HCT116 (cell line): ENCODE results near the gene RPL31. TPM values are rescaled to one million over a fixed set of nuclear protein-coding genes. Genes with fewer than 3 reads are reported as not detected.

Experiments
- ATAC-seq: fragments of 200-7000 bp; cut with Tn5 transposase; 2 replicates; pipeline ENCODE4 v1.9.1; 2020; ENCODE audit warnings: mild to moderate bottlenecking, moderate library complexity
- BruUV-seq: library from RNA; stranded (reverse); fragments of 400-500 nt; replicated peaks from 2 replicates; lab custom pipeline; 2021; lab: Mats Ljungman, UMichigan
- CTCF ChIA-PET: fragments of 300-600 bp; sonication (Branson Sonifier 250); formaldehyde crosslinking; loops from one replicate; lab custom pipeline; 2021; ENCODE audit warnings: antibody characterized with exemption; lab: Charles Lee
- POLR2A ChIA-PET: fragments of 300-600, 350-600 bp; sonication (Branson Sonifier 250); formaldehyde crosslinking; loops from one replicate; lab custom pipeline; 2021; ENCODE audit warnings: antibody characterized with exemption; lab: Charles Lee
- RAD21 ChIA-PET, 2 experiments: fragments of 300-600 bp; sonication (Branson Sonifier 250); formaldehyde crosslinking; loops; one replicate each; lab custom pipeline; 2023; ENCODE audit warnings: low total read pairs in 2 of 2; ENCODE audit not compliant: uncharacterized antibody in 2 of 2, unreplicated experiment in 2 of 2, low non-redundant PET in 1 of 2; lab: Charles Lee
- DNase-seq: peaks from one replicate; pipeline ENCODE4 v3.0.0-alpha.2; 2010; ENCODE audit warnings: low read depth, low spot score
- H2AFZ ChIP-seq: fragments of 200-600 bp; shearing (Covaris generic), sonication (generic); 2 replicates; pipeline ENCODE4 v1.6.1; 2017; ENCODE audit warnings: low read depth, mixed run types, mixed read lengths, antibody characterized with exemption, low read length; ENCODE audit not compliant: poor library complexity, severe bottlenecking
- H3K27ac ChIP-seq: 2 replicates; pipeline ENCODE4 v1.5.1; 2012; ENCODE audit warnings: low read depth, low read length
- H3K27me3 ChIP-seq: fragments of 200-600 bp; sonication (generic); 2 replicates; pipeline ENCODE4 v1.6.1; 2016; ENCODE audit warnings: mixed run types, low read length, mixed read lengths; ENCODE audit not compliant: insufficient read depth
- H3K36me3 ChIP-seq, 2 experiments: fragments of 200-500 bp in 1 of 2; fragments of 200-600 bp in 1 of 2; sonication (Bioruptor generic) in 1 of 2; sonication (generic) in 1 of 2; 2 replicates each; pipeline versions ENCODE4 v1.5.1 to v1.6.1; 2014 to 2016; ENCODE audit warnings: low read length in 2 of 2, inconsistent platforms in 1 of 2, mixed read lengths in 1 of 2, mixed run types in 1 of 2; ENCODE audit not compliant: insufficient read depth in 2 of 2, control insufficient read depth in 1 of 2
- H3K4me1 ChIP-seq, 2 experiments: fragments of 200-600 bp in 1 of 2; sonication (generic) in 1 of 2; 2 replicates each; pipeline versions ENCODE4 v1.5.1 to v1.6.1; 2012 to 2017; ENCODE audit warnings: low read length in 2 of 2, inconsistent platforms in 1 of 2, mild to moderate bottlenecking in 1 of 2, mixed read lengths in 1 of 2, mixed run types in 1 of 2, moderate library complexity in 1 of 2; ENCODE audit not compliant: insufficient read depth in 2 of 2, control insufficient read depth in 1 of 2
- H3K4me2 ChIP-seq: fragments of 200-600 bp; sonication (generic); 2 replicates; pipeline ENCODE4 v1.6.1; 2017; ENCODE audit warnings: mixed run types, low read length, mixed read lengths
- H3K4me3 ChIP-seq, 2 experiments: fragments of 200-600 bp in 1 of 2; sonication (generic) in 1 of 2; replicated peaks in 1 of 2; 2 replicates each; pipeline ENCODE4 v1.5.1; 2011 to 2016; ENCODE audit warnings: low read length in 2 of 2, control low read depth in 1 of 2, low read depth in 1 of 2, mild to moderate bottlenecking in 1 of 2, mixed read lengths in 1 of 2, mixed run types in 1 of 2
- H3K79me2 ChIP-seq: fragments of 200-600 bp; sonication (generic); 2 replicates; pipeline ENCODE4 v1.6.1; 2017; ENCODE audit warnings: mild to moderate bottlenecking, mixed run types, low read length, moderate library complexity, mixed read lengths; ENCODE audit not compliant: insufficient read depth
- H3K9ac ChIP-seq: fragments of 200-600 bp; sonication (generic); 2 replicates; pipeline ENCODE4 v1.6.1; 2016; ENCODE audit warnings: low read length, mixed read lengths
- H3K9me2 ChIP-seq: fragments of 200-600 bp; sonication (generic), shearing (Covaris generic); 2 replicates; pipeline ENCODE4 v1.6.1; 2017; ENCODE audit warnings: mixed run types, mild to moderate bottlenecking, moderate library complexity; ENCODE audit not compliant: insufficient read depth
- H3K9me3 ChIP-seq, 2 experiments: fragments of 200-500 bp in 1 of 2; fragments of 200-600 bp in 1 of 2; sonication (Bioruptor generic) in 1 of 2; sonication (generic) in 1 of 2; 2 replicates each; pipeline ENCODE4 v1.6.1; 2014 to 2017; ENCODE audit warnings: low read length in 2 of 2, mixed read lengths in 2 of 2, inconsistent platforms in 1 of 2, low read depth in 1 of 2, mild to moderate bottlenecking in 1 of 2, mixed run types in 1 of 2, moderate library complexity in 1 of 2; ENCODE audit not compliant: control insufficient read depth in 1 of 2, insufficient read depth in 1 of 2
- H4K20me1 ChIP-seq: fragments of 200-600 bp; sonication (generic), shearing (Covaris generic); 2 replicates; pipeline ENCODE4 v1.6.1; 2017; ENCODE audit warnings: mixed run types, mild to moderate bottlenecking, moderate library complexity; ENCODE audit not compliant: insufficient read depth
- CBX3 ChIP-seq: IDR thresholded peaks from 2 replicates; pipeline ENCODE4 v1.6.1; 2012; ENCODE audit warnings: low read depth
- CEBPB ChIP-seq: IDR thresholded peaks from 2 replicates; pipeline ENCODE4 v1.6.1; 2012; ENCODE audit warnings: low read depth
- EGR1 ChIP-seq: IDR thresholded peaks from 2 replicates; pipeline ENCODE4 v1.6.1; 2012; ENCODE audit warnings: low read depth
- JUND ChIP-seq: IDR thresholded peaks from 2 replicates; pipeline ENCODE4 v1.6.1; 2012
- POLR2A ChIP-seq: IDR thresholded peaks from 2 replicates; pipeline ENCODE4 v1.7.0; 2011; ENCODE audit warnings: borderline replicate concordance; ENCODE audit not compliant: insufficient read depth, insufficient read length; ENCODE audit errors: extremely low read depth
- SIN3A ChIP-seq: IDR thresholded peaks from 2 replicates; pipeline ENCODE4 v1.6.1; 2012; ENCODE audit warnings: low read depth
- TCF7L2 ChIP-seq: IDR thresholded peaks from 2 replicates; pipeline ENCODE4 v1.7.0; 2011; ENCODE audit warnings: borderline replicate concordance, inconsistent platforms; ENCODE audit not compliant: insufficient read depth, insufficient read length; ENCODE audit errors: extremely low read depth
- YY1 ChIP-seq: IDR thresholded peaks from 2 replicates; pipeline ENCODE4 v1.6.1; 2011; ENCODE audit warnings: low read length, low read depth, moderate library complexity, mild to moderate bottlenecking; ENCODE audit not compliant: insufficient replicate concordance; ENCODE audit errors: extremely low read depth
- ZNF274 ChIP-seq: fragments of 200-500 bp; sonication (Bioruptor generic); IDR thresholded peaks from 2 replicates; pipeline ENCODE4 v1.6.1; 2014; ENCODE audit warnings: mild to moderate bottlenecking, low read depth, low read length, inconsistent platforms
- intact Hi-C: fragments of 100-400 bp; cut with micrococcal nuclease; formaldehyde crosslinking; loops from 2 replicates; pipeline ENCODE4 v1.10.0; 2022
- total RNA-seq: library from RNA; stranded (reverse); gene quantifications from one replicate; pipeline ENCODE4 v1.2.1, GENCODE V29; 2021; ENCODE audit not compliant: unreplicated experiment
- TF ChIP-seq, protein P1 (sequence below): IDR thresholded peaks from 2 replicates; pipeline ENCODE4 v1.6.1; 2011; ENCODE audit warnings: mild to moderate bottlenecking, low read length, moderate library complexity; ENCODE audit not compliant: insufficient replicate concordance; ENCODE audit errors: extremely low read depth
- TF ChIP-seq, protein P2 (sequence below): IDR thresholded peaks from 2 replicates; pipeline ENCODE4 v1.6.1; 2012; ENCODE audit warnings: low read depth
- TF ChIP-seq, protein P3 (sequence below), 3 experiments: fragments of 200-600 bp in 1 of 3; sonication (generic) in 1 of 3; IDR thresholded peaks in 2 of 3; conservative IDR thresholded peaks in 1 of 3; 2 replicates each; pipeline ENCODE4 v1.5.1; 2012 to 2017; ENCODE audit warnings: low read depth in 2 of 3, low read length in 2 of 3, antibody characterized with exemption in 1 of 3, borderline replicate concordance in 1 of 3, control low read depth in 1 of 3, mild to moderate bottlenecking in 1 of 3, mixed read lengths in 1 of 3, mixed run types in 1 of 3, moderate library complexity in 1 of 3; ENCODE audit not compliant: insufficient read depth in 1 of 3
- TF ChIP-seq, protein P4 (sequence below): IDR thresholded peaks from 2 replicates; pipeline ENCODE4 v1.6.1; 2012
- TF ChIP-seq, protein P5 (sequence below): IDR thresholded peaks from 2 replicates; pipeline ENCODE4 v1.6.1; 2012

Gene RPL31
- total RNA-seq, 1 experiment from 2014 or later: 1,340 TPM

DNA sequence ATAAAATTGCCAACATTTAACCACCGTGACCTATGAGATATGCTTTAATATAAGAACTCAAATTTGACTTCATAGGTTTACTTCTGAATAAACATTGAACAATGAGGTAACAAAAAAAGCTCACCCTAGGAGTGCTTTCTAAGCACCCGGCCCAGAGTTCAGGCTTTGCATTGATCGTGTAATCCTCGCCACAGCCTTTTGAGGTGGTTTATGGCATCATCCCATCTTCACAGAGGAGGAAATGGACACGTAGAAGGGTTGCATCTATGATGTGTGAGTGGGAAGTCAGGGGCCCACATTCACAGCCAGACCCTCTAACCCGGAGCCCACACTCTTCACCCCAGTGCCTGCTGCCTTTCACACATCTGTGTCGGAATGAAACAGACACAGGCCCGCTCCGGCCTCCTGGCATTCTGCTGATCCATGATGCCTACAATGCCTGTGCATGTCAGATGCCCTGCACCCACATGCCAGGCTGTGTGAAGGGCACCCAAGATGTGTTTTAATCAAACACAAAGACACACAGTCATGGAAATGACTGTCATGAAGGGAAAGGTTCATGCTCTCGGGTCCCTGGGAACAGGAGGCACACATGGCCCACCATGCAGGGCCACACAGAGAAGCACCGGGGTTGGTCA, 48.6 kb upstream of the RPL31 start:
- H3K36me3 ChIP-seq: no peaks in the 10 kb centered on the region
- no peak overlapping the region for H3K27ac ChIP-seq
- BruUV-seq: no TSS peak
- no peaks in the 10 kb centered on the region for H3K79me2 ChIP-seq
- no peaks in the 10 kb centered on the region for H3K4me1 ChIP-seq
- H3K27me3 ChIP-seq: no peaks in the 10 kb centered on the region
- H4K20me1 ChIP-seq: no peaks in the 10 kb centered on the region
- ATAC-seq: no peak
- no peak overlapping the region for H3K4me3 ChIP-seq
- ChIA-PET CTCF (no interaction called here), RAD21 (no interaction called here), POLR2A (no interaction called here)
- no peak overlapping the region for H2AFZ ChIP-seq
- no peak for DNase-seq
- H3K4me2 ChIP-seq: no peak overlapping the region
- no peak overlapping the region for H3K9ac ChIP-seq
- no peaks in the 10 kb centered on the region for H3K9me2 ChIP-seq
- TF ChIP-seq CBX3: no peak
- TF ChIP-seq, protein P1, sequence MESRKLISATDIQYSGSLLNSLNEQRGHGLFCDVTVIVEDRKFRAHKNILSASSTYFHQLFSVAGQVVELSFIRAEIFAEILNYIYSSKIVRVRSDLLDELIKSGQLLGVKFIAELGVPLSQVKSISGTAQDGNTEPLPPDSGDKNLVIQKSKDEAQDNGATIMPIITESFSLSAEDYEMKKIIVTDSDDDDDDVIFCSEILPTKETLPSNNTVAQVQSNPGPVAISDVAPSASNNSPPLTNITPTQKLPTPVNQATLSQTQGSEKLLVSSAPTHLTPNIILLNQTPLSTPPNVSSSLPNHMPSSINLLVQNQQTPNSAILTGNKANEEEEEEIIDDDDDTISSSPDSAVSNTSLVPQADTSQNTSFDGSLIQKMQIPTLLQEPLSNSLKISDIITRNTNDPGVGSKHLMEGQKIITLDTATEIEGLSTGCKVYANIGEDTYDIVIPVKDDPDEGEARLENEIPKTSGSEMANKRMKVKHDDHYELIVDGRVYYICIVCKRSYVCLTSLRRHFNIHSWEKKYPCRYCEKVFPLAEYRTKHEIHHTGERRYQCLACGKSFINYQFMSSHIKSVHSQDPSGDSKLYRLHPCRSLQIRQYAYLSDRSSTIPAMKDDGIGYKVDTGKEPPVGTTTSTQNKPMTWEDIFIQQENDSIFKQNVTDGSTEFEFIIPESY: no peak
- no peak for TF ChIP-seq JUND
- TF ChIP-seq, protein P2, sequence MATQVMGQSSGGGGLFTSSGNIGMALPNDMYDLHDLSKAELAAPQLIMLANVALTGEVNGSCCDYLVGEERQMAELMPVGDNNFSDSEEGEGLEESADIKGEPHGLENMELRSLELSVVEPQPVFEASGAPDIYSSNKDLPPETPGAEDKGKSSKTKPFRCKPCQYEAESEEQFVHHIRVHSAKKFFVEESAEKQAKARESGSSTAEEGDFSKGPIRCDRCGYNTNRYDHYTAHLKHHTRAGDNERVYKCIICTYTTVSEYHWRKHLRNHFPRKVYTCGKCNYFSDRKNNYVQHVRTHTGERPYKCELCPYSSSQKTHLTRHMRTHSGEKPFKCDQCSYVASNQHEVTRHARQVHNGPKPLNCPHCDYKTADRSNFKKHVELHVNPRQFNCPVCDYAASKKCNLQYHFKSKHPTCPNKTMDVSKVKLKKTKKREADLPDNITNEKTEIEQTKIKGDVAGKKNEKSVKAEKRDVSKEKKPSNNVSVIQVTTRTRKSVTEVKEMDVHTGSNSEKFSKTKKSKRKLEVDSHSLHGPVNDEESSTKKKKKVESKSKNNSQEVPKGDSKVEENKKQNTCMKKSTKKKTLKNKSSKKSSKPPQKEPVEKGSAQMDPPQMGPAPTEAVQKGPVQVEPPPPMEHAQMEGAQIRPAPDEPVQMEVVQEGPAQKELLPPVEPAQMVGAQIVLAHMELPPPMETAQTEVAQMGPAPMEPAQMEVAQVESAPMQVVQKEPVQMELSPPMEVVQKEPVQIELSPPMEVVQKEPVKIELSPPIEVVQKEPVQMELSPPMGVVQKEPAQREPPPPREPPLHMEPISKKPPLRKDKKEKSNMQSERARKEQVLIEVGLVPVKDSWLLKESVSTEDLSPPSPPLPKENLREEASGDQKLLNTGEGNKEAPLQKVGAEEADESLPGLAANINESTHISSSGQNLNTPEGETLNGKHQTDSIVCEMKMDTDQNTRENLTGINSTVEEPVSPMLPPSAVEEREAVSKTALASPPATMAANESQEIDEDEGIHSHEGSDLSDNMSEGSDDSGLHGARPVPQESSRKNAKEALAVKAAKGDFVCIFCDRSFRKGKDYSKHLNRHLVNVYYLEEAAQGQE: no peak
- TF ChIP-seq CEBPB: no peak
- no peak for TF ChIP-seq EGR1
- TF ChIP-seq YY1: no peak
- TF ChIP-seq, protein P3, sequence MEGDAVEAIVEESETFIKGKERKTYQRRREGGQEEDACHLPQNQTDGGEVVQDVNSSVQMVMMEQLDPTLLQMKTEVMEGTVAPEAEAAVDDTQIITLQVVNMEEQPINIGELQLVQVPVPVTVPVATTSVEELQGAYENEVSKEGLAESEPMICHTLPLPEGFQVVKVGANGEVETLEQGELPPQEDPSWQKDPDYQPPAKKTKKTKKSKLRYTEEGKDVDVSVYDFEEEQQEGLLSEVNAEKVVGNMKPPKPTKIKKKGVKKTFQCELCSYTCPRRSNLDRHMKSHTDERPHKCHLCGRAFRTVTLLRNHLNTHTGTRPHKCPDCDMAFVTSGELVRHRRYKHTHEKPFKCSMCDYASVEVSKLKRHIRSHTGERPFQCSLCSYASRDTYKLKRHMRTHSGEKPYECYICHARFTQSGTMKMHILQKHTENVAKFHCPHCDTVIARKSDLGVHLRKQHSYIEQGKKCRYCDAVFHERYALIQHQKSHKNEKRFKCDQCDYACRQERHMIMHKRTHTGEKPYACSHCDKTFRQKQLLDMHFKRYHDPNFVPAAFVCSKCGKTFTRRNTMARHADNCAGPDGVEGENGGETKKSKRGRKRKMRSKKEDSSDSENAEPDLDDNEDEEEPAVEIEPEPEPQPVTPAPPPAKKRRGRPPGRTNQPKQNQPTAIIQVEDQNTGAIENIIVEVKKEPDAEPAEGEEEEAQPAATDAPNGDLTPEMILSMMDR (IDR thresholded peaks at IDR 0.05 in 2 of 3, conservative IDR thresholded peaks at IDR 0.05 in 1 of 3; ENCODE audit: borderline replicate concordance in 1 of 3, insufficient read depth in 1 of 3, low read depth in 2 of 3, low read length in 2 of 3): no peak
- TF ChIP-seq TCF7L2: no peak
- TF ChIP-seq SIN3A: no peak
- TF ChIP-seq ZNF274: no peak
- no peak for TF ChIP-seq POLR2A
- TF ChIP-seq, protein P4, sequence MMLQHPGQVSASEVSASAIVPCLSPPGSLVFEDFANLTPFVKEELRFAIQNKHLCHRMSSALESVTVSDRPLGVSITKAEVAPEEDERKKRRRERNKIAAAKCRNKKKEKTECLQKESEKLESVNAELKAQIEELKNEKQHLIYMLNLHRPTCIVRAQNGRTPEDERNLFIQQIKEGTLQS: no peak
- TF ChIP-seq, protein P5, sequence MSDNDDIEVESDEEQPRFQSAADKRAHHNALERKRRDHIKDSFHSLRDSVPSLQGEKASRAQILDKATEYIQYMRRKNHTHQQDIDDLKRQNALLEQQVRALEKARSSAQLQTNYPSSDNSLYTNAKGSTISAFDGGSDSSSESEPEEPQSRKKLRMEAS: no peak
- H3K9me3 ChIP-seq: no peaks in the 10 kb centered on the region
- intact Hi-C loops: no loop called here
